ENCODE data around the gene TTLL1. TPM values are rescaled to one million over a fixed set of nuclear protein-coding genes. Genes with fewer than 3 reads are reported as not detected.

Gene TTLL1
- total RNA-seq, 1 donor from 2014 or later, result 19.1 TPM

DNA sequence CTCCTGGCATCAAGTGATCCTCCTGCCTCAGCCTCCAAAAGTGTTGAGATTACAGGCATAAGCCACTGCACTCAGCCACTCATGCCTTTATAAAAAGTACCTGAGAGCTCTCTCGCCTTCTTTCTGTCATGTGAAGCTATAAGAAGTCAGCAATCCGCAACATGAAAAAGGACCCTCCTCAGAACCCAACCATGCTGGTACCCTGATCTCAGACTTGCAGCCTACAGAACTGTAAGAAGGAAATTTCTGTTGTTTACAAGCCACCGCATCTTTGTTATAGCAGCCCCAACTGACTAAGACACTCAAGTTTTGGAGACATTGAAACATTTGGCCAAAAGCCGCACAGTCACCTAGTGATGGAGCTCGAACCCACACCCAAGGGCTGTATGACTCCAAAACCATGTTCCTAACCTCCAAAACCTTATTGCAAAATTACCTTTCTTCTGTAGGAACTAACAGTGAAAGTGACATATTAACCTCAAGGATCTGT is 83.1 kb downstream of the TTLL1 start:
- H3K9me3 Mint-ChIP-seq, result no peaks in the 10 kb centered on the region
- DNase-seq (ENCODE audit: low read depth, low spot score), result no peak
- H3K4me3 Mint-ChIP-seq, result peak overlapping the region; percentile 56
- peaks cover 71% of the 10 kb centered on the region for H3K4me1 Mint-ChIP-seq
- H3K36me3 Mint-ChIP-seq (ENCODE audit: low read depth), result peaks cover 2% of the 10 kb centered on the region
- H3K27ac Mint-ChIP-seq (ENCODE audit: unreplicated experiment), result no peak overlapping the region
- TF ChIP-seq, protein P1, sequence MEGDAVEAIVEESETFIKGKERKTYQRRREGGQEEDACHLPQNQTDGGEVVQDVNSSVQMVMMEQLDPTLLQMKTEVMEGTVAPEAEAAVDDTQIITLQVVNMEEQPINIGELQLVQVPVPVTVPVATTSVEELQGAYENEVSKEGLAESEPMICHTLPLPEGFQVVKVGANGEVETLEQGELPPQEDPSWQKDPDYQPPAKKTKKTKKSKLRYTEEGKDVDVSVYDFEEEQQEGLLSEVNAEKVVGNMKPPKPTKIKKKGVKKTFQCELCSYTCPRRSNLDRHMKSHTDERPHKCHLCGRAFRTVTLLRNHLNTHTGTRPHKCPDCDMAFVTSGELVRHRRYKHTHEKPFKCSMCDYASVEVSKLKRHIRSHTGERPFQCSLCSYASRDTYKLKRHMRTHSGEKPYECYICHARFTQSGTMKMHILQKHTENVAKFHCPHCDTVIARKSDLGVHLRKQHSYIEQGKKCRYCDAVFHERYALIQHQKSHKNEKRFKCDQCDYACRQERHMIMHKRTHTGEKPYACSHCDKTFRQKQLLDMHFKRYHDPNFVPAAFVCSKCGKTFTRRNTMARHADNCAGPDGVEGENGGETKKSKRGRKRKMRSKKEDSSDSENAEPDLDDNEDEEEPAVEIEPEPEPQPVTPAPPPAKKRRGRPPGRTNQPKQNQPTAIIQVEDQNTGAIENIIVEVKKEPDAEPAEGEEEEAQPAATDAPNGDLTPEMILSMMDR (conservative IDR thresholded peaks at IDR 0.05), result no peak
- no peaks in the 10 kb centered on the region for H3K27me3 Mint-ChIP-seq (ENCODE audit: low read depth)

DNA sequence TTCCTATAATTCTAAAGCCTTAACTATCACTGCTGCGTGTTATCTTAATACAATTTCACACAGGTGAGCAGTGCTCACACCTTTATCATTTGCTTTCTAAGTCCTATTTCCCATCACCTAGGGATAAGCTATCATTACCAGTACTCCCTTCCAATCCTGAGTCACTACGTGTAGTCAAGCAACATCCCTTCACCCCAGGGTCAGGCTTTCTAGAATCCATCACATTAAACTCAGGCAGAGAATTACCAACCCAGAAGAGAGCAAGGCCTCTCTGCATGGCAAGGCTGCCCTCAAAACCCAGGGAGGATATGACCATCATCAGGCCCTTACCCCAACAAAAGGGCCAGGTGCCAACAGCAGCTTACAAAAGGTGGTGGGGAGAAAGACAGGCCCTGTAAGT is 84.1 kb downstream of the TTLL1 start:
- H3K4me1 Mint-ChIP-seq, result peaks cover 73% of the 10 kb centered on the region
- H3K9me3 Mint-ChIP-seq, result no peaks in the 10 kb centered on the region
- TF ChIP-seq, protein P1 (conservative IDR thresholded peaks at IDR 0.05), result no peak
- H3K36me3 Mint-ChIP-seq (ENCODE audit: low read depth), result peaks cover 2% of the 10 kb centered on the region
- H3K4me3 Mint-ChIP-seq, result no peak overlapping the region
- no peaks in the 10 kb centered on the region for H3K27me3 Mint-ChIP-seq (ENCODE audit: low read depth)
- no peak overlapping the region for H3K27ac Mint-ChIP-seq (ENCODE audit: unreplicated experiment)
- no peak for DNase-seq (ENCODE audit: low read depth, low spot score)

DNA sequence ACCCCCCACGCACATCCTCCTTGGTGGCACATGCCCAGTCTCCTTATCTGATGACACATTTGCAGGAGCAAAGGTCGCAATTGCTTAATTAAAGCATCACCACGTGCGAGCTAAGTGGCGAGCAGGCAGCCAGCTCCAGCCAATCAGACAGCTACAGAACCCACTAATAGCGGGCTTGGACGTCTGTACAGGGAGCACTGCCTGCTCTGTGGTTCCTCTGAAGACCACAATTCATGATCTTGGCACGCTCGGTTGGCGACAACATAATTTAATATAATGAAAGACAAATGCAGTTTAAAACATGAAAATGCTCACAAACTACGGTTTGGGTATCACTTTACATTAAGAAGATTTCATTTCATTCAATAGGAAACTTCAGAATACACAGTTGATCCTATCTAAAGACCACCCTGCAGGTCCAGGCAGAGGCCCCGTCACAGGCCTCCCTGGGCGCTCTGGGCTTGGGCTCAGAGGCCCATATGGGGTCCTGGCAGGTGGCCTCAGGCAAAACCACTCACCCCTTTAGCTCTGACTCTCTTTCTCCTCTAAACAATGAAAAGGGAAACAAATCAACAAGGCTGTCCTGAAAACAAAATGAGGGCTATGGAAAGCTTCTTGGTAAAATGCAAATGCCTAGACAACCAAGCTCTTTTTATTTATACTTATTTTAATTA is 84.7 kb downstream of the TTLL1 start:
- H3K4me1 Mint-ChIP-seq, result peaks cover 72% of the 10 kb centered on the region
- peaks cover 2% of the 10 kb centered on the region for H3K36me3 Mint-ChIP-seq (ENCODE audit: low read depth)
- H3K27me3 Mint-ChIP-seq (ENCODE audit: low read depth), result no peaks in the 10 kb centered on the region
- no peak overlapping the region for H3K27ac Mint-ChIP-seq (ENCODE audit: unreplicated experiment)
- TF ChIP-seq, protein P1 (conservative IDR thresholded peaks at IDR 0.05), result no peak
- H3K9me3 Mint-ChIP-seq, result no peaks in the 10 kb centered on the region
- no peak for DNase-seq (ENCODE audit: low read depth, low spot score)
- H3K4me3 Mint-ChIP-seq, result no peak overlapping the region

DNA sequence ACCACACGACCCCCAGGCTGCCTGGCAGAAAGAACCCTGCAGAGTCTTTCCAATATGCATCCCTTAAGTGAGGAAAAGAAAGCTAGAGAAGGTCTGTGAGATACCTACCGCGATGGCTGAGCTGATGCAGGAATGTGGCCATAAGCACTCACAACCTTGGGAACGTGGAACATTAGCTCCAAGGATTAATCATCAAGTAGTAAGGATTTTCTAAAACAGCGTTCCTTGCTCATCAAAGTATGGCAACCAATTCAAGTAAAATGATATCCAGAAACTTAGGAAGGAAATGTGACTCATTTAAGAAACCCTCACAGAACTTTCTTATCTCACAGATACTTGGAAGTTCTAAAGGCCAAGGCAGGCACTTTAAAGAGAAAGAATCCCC is 87.0 kb downstream of the TTLL1 start:
- TF ChIP-seq, protein P1 (conservative IDR thresholded peaks at IDR 0.05), result no peak
- Mint-ChIP-seq H3K27ac (ENCODE audit: unreplicated experiment) (no peak overlapping the region), H3K4me3 (no peak overlapping the region)

DNA sequence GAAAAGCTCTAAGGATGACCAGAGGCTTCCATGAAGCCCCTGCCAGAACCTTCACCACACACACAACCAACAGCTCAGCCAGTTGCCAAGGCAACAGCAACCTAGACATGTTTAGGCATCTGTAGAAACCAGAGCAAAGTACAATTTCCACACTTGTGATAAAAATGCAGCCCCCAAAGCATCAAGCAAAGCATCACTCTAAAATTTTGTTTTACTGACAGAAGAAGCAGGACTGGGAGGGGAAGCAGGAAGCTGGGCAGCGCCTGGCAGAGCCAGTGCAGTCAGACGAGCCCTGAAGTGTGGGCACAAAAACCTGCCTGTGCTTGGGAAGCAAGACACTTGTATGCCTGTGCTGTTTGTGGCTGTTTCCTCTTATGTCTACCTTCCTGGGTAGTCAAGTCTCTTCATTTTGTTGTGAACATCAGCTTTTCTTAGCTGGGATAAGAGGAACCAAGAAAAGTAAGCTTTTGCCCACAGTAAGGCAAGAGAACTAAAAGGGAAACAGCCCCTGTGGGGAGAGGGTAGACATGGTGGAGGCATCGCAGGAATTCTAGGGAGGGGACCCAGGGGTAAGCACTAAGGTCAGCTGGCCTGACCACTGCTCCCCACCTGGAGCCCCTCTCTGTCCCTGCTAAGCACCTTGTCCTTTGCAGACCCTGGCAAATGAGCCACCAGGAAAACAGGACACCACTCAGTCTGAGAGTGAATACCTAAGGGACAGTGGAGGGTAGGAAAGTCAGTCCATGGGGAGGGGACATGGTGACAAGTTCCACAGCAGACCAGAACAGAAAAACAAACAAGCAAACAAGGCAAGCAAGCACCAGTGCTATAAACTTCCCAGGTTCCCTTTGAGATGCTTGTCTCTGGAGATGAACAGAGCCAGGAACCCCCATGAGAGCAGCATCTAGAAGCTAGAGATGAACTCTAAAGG is 87.7 kb downstream of the TTLL1 start:
- DNase-seq (ENCODE audit: low read depth, low spot score), result no peak
- Mint-ChIP-seq H3K9me3 (peaks cover 2% of the 10 kb centered on the region), H3K27ac (ENCODE audit: unreplicated experiment) (peak overlapping the region; percentile 5), H3K27me3 (ENCODE audit: low read depth) (no peaks in the 10 kb centered on the region), H3K4me1 (peaks cover 66% of the 10 kb centered on the region), H3K4me3 (no peak overlapping the region), H3K36me3 (ENCODE audit: low read depth) (peaks cover 13% of the 10 kb centered on the region)
- TF ChIP-seq, protein P1 (conservative IDR thresholded peaks at IDR 0.05), result no peak

More for the DNA sequence above, 87.0 kb downstream of the TTLL1 start:
- no peaks in the 10 kb centered on the region for H3K27me3 Mint-ChIP-seq (ENCODE audit: low read depth)
- no peak for DNase-seq (ENCODE audit: low read depth, low spot score)
- H3K9me3 Mint-ChIP-seq, result peaks cover 2% of the 10 kb centered on the region
- peaks cover 69% of the 10 kb centered on the region for H3K4me1 Mint-ChIP-seq
- H3K36me3 Mint-ChIP-seq (ENCODE audit: low read depth), result peaks cover 13% of the 10 kb centered on the region
